Astrocyte (in vitro differentiated cells and primary cell): ENCODE measurements around the gene TMEM119.

Experiments used
- CTCF ChIP-seq: IDR thresholded peaks from 2 replicates; pipeline ENCODE4 v1.5.1; 2011; ENCODE audit warnings: low read depth, mild to moderate bottlenecking, inconsistent platforms, low read length, moderate library complexity; ENCODE audit not compliant: insufficient read depth
- EZH2 ChIP-seq: IDR thresholded peaks from 2 replicates; pipeline ENCODE4 v1.6.1; 2012; ENCODE audit warnings: mild to moderate bottlenecking, low read length, inconsistent platforms; ENCODE audit not compliant: insufficient read depth

DNA sequence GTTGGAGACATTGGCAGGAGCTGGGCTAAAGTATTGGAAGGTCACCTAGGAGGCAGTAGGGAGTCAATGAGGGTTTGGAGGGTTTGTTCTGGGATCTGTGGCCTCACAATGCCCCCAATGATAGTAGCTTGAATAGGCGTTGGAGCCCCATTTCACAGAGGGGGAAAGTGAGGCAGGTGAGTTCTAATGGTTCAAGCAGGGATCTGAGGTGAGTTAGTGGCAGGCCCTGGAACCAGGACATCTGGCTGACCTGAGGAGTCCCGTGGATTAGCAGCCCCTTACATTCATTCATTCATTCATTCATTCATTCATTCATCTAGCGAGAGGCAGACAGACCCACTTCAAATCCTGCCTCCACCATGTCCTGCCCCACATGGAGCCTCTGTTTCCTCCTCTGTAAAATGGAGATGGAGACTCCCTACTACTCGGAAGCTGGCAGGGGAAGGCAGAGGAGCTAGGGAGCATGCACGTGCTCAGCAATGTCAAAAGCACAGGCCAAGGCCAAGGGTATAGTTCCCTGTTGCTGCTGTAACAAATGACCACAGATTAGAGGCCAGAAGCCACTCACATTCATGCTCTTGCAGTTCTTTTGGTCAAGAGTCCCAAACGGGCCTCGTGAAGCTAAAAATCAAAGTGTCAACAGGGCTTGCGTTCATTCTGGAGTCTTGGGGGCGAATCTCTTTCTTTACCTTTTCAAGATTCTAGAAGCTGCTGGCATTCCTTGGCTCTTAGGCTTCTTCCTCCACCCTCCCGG lies 2.2 kb upstream of the TMEM119 start:
- TF ChIP-seq CTCF (no peak), EZH2 (no peak)
